Vagina (tissue), 2 donors: Measurements from ENCODE around the gene ANAPC5.

Experiments used
- CTCF ChIP-seq, 3 experiments: fragments of 450-650 bp in 2 of 3; fragments of 200-600 bp in 1 of 3; sonication (generic) in 1 of 3; IDR thresholded peaks; one replicate each; pipeline ENCODE4 v1.5.1; 2017 to 2019; ENCODE audit warnings: antibody characterized with exemption in 3 of 3, mild to moderate bottlenecking in 2 of 3, moderate library complexity in 2 of 3
- POLR2A ChIP-seq, 2 donors: fragments of 450-650 bp; IDR thresholded peaks; one replicate each; pipeline ENCODE4 v1.6.1; 2017; ENCODE audit warnings: antibody characterized with exemption in 2 of 2, mild to moderate bottlenecking in 2 of 2, moderate library complexity in 2 of 2

- no peak for TF ChIP-seq CTCF (IDR thresholded peaks at IDR 0.05)
- no peak for TF ChIP-seq POLR2A (IDR thresholded peaks at IDR 0.05)
These were observed 62.2 kb downstream of the ANAPC5 start for GRCh38 chr12:121289962-121290361.
